ENCODE results near the gene CPEB4. TPM values are rescaled to one million over a fixed set of nuclear protein-coding genes. Genes with fewer than 3 reads are reported as not detected.

Gene CPEB4
- total RNA-seq, 4 donors from 2014 or later, result 7.2 to 24.1 (median 18.9) TPM

- intact Hi-C loops (cut with DNase I; ENCODE audit: low total_unique reads), result no loop called here
- TF ChIP-seq POLR2A (IDR thresholded peaks at IDR 0.05), result no peak
- TF ChIP-seq CTCF (IDR thresholded peaks at IDR 0.05), result no peak
- no peaks in the 10 kb centered on the region for H3K36me3 ChIP-seq
- H3K9me3 ChIP-seq, result no peaks in the 10 kb centered on the region
- H3K4me3 ChIP-seq, result peak overlapping the region; percentile 85 to 97
- no peaks in the 10 kb centered on the region for H3K4me1 ChIP-seq
- peak in 1 of 2 donors; percentile 34 for DNase-seq
- H3K27me3 ChIP-seq, result no peaks in the 10 kb centered on the region
- peak overlapping the region; percentile 85 to 94 for H3K27ac ChIP-seq
These were observed 2.2 kb downstream of the CPEB4 start for GRCh38 chr5:173890195-173890991.

- no peaks in the 10 kb centered on the region for H3K36me3 ChIP-seq
- H3K9me3 ChIP-seq, result no peaks in the 10 kb centered on the region
- intact Hi-C loops (cut with DNase I; ENCODE audit: low total_unique reads), result no loop called here
- DNase-seq, result no peak
- no peaks in the 10 kb centered on the region for H3K4me1 ChIP-seq
- no peaks in the 10 kb centered on the region for H3K27me3 ChIP-seq
- peak overlapping the region; percentile 85 to 97 for H3K4me3 ChIP-seq
- no peak for TF ChIP-seq POLR2A (IDR thresholded peaks at IDR 0.05)
- TF ChIP-seq CTCF (IDR thresholded peaks at IDR 0.05), result no peak
- H3K27ac ChIP-seq, result peak overlapping the region; percentile 85 to 94
These were observed 3.4 kb downstream of the CPEB4 start for GRCh38 chr5:173891308-173892116.

- no peak overlapping the region for H3K27ac ChIP-seq
- intact Hi-C loops (cut with DNase I; ENCODE audit: low total_unique reads), result no loop called here
- peak overlapping the region in 1 of 2 donors; percentile 97 for H3K4me3 ChIP-seq
- no peak for TF ChIP-seq CTCF (IDR thresholded peaks at IDR 0.05)
- no peak for TF ChIP-seq POLR2A (IDR thresholded peaks at IDR 0.05)
- no peak for DNase-seq
- H3K36me3 ChIP-seq, result no peaks in the 10 kb centered on the region
- no peaks in the 10 kb centered on the region for H3K9me3 ChIP-seq
- H3K27me3 ChIP-seq, result no peaks in the 10 kb centered on the region
- no peaks in the 10 kb centered on the region for H3K4me1 ChIP-seq
These were observed 5.0 kb downstream of the CPEB4 start for GRCh38 chr5:173893192-173893561.

GRCh38 chr5:173895401-173896165 lies 7.4 kb downstream of the CPEB4 start:
- TF ChIP-seq CTCF (IDR thresholded peaks at IDR 0.05), result no peak
- TF ChIP-seq POLR2A (IDR thresholded peaks at IDR 0.05), result no peak
- DNase-seq, result no peak
- H3K4me3 ChIP-seq, result no peak overlapping the region
- no peaks in the 10 kb centered on the region for H3K9me3 ChIP-seq
- intact Hi-C loops (cut with DNase I; ENCODE audit: low total_unique reads), result no loop called here
- no peaks in the 10 kb centered on the region for H3K4me1 ChIP-seq
- H3K27ac ChIP-seq, result no peak overlapping the region
- no peaks in the 10 kb centered on the region for H3K36me3 ChIP-seq
- no peaks in the 10 kb centered on the region for H3K27me3 ChIP-seq

Data from uterus (tissue), 4 donors.